K562 (cell line): ENCODE measurements around the gene SHFL. TPM values are rescaled to one million over a fixed set of nuclear protein-coding genes. Genes with fewer than 3 reads are reported as not detected.

Experiments used
- ATAC-seq: fragments of 200-7000 bp; cut with Tn5 transposase; 3 replicates; pipeline ENCODE4 v1.9.1; 2020; ENCODE audit warnings: moderate library complexity
- BruUV-seq: library from RNA; stranded (reverse); fragments of 400-500 nt; replicated peaks from 2 replicates; lab custom pipeline; 2021; lab: Mats Ljungman, UMichigan
- CTCF ChIA-PET: fragments of 300-600 bp; formaldehyde crosslinking; extraction: SDS; loops from one replicate; lab custom pipeline; 2021; ENCODE audit warnings: low intra/inter-chr PET ratio; lab: Yijun Ruan, JAX
- POLR2A ChIA-PET: fragments of 300-600, 350-650 bp; sonication (Branson Sonifier 250); formaldehyde crosslinking; extraction: SDS; loops from one replicate; lab custom pipeline; 2021; ENCODE audit warnings: antibody characterized with exemption, inconsistent platforms; lab: Yijun Ruan, JAX
- DNase-seq, 4 experiments: peaks; one replicate each; pipeline versions ENCODE4 v3.0.0 to v3.0.0-alpha.2; 2011 to 2018; ENCODE audit warnings: low spot score in 3 of 4, mixed read lengths in 3 of 4; ENCODE audit errors: extremely low read depth in 1 of 4
- FAIRE-seq: peaks from 2 replicates; lab custom pipeline; 2011; peaks lifted over from hg19 to GRCh38; lab: Jason Lieb, UNC
- H2AFZ ChIP-seq: 2 replicates; pipeline ENCODE4 v1.6.0; 2011; ENCODE audit warnings: low read depth, low read length, control low read depth, inconsistent platforms
- H3K27ac ChIP-seq: fragments of 200-600 bp; 3 replicates; pipeline ENCODE4 v1.8.0; 2011; ENCODE audit warnings: low read depth, mild to moderate bottlenecking, control low read depth, inconsistent platforms, low read length, moderate library complexity, mixed read lengths; ENCODE audit errors: extremely low read depth
- H3K27me3 ChIP-seq, 2 experiments: fragments of 300-600 bp in 1 of 2; 2 replicates in 1 of 2; 3 replicates in 1 of 2; pipeline versions ENCODE4 v1.6.0 to v1.8.0; 2011; ENCODE audit warnings: inconsistent platforms in 2 of 2, low read length in 2 of 2, mild to moderate bottlenecking in 1 of 2, mixed read lengths in 1 of 2, moderate library complexity in 1 of 2; ENCODE audit not compliant: control insufficient read depth in 2 of 2, insufficient read depth in 2 of 2
- H3K36me3 ChIP-seq: fragments of 300-600 bp; 3 replicates; pipeline ENCODE4 v1.8.0; 2011; ENCODE audit warnings: mild to moderate bottlenecking, low read length, inconsistent platforms; ENCODE audit not compliant: control insufficient read depth, insufficient read depth
- H3K4me1 ChIP-seq, 2 experiments: fragments of 200-600 bp in 1 of 2; replicated peaks in 1 of 2; 2 replicates in 1 of 2; 3 replicates in 1 of 2; pipeline versions ENCODE4 v1.5.1 to v1.8.0; 2011; ENCODE audit warnings: inconsistent platforms in 2 of 2, low read length in 2 of 2, mild to moderate bottlenecking in 1 of 2, mixed read lengths in 1 of 2, moderate library complexity in 1 of 2; ENCODE audit not compliant: control insufficient read depth in 2 of 2, insufficient read depth in 2 of 2
- H3K4me2 ChIP-seq: 2 replicates; pipeline ENCODE4 v1.6.1; 2011; ENCODE audit warnings: low read length, control low read depth, inconsistent platforms, mixed read lengths; ENCODE audit not compliant: insufficient read depth
- H3K4me3 ChIP-seq: fragments of 200-600 bp; sonication (generic), shearing (Covaris generic); 2 replicates; pipeline ENCODE4 v1.5.1; 2016; ENCODE audit warnings: control low read depth, inconsistent platforms
- H3K79me2 ChIP-seq: fragments of 200-600 bp; 3 replicates; pipeline ENCODE4 v1.8.0; 2011; ENCODE audit warnings: low read length, inconsistent platforms; ENCODE audit not compliant: control insufficient read depth, insufficient read depth
- H3K9ac ChIP-seq, 2 experiments: 2 replicates each; pipeline versions ENCODE4 v1.6.0 to v1.6.1; 2011; ENCODE audit warnings: low read depth in 2 of 2, low read length in 2 of 2, control low read depth in 1 of 2, inconsistent platforms in 1 of 2, mild to moderate bottlenecking in 1 of 2, mixed read lengths in 1 of 2; ENCODE audit not compliant: insufficient read depth in 1 of 2
- H3K9me1 ChIP-seq: one replicate; pipeline ENCODE4 v1.6.0; 2011; ENCODE audit warnings: inconsistent platforms, mild to moderate bottlenecking, low read length, moderate library complexity; ENCODE audit not compliant: control insufficient read depth, insufficient read depth
- H3K9me3 ChIP-seq: replicated peaks from 2 replicates; pipeline ENCODE4 v1.5.1; 2011; ENCODE audit warnings: low read depth, low read length, inconsistent platforms; ENCODE audit not compliant: control insufficient read depth, insufficient read depth
- H4K20me1 ChIP-seq: replicated peaks from 2 replicates; pipeline ENCODE4 v1.6.1; 2011; ENCODE audit warnings: low read length, inconsistent platforms, mixed read lengths; ENCODE audit not compliant: control insufficient read depth, insufficient read depth
- ADNP ChIP-seq: fragments of 200-800 bp; sonication (Bioruptor generic); IDR thresholded peaks from 2 replicates; pipeline ENCODE4 v1.6.1; 2016; ENCODE audit warnings: missing genetic modification characterization, missing compliant biosample characterization
- CHD1 ChIP-seq: fragments of 200-600 bp; sonication (generic); IDR thresholded peaks from one replicate; pipeline ENCODE4 v1.6.1; 2012; ENCODE audit warnings: mild to moderate bottlenecking, moderate library complexity, low read length, inconsistent platforms
- ZKSCAN8 ChIP-seq: fragments of 200-800 bp; sonication (Bioruptor generic); IDR thresholded peaks from 2 replicates; pipeline ENCODE4 v1.6.1; 2016; ENCODE audit warnings: missing genetic modification characterization, missing compliant biosample characterization
- ZNF584 ChIP-seq: fragments of 200-800 bp; sonication (Bioruptor generic); IDR thresholded peaks from 2 replicates; pipeline ENCODE4 v1.6.1; 2016; ENCODE audit warnings: low read depth, mild to moderate bottlenecking, missing genetic modification characterization, missing compliant biosample characterization
- WGBS: fragments of 100-300 bp; shearing (Covaris generic); methylation state at CpG from one replicate; pipeline ENCODE4 v1.1.6; 2016; ENCODE audit warnings: low coverage, mixed read lengths; ENCODE audit not compliant: insufficient coverage; ENCODE audit errors: missing lambda C conversion rate; 5-methylcytosine and 5-hydroxymethylcytosine counted together
- in situ Hi-C: fragments of 300-500 bp; cut with MboI; formaldehyde crosslinking; loops from 4 replicates; pipeline ENCODE4 v1.15.0; 2018; ENCODE audit warnings: inconsistent platforms, mixed read lengths
- intact Hi-C: fragments of 100-400 bp; cut with micrococcal nuclease; formaldehyde crosslinking; loops from 2 replicates; pipeline ENCODE4 v1.14.2; 2022
- polyA plus RNA-seq, 8 experiments: library from polyadenylated mRNA; depleted of rRNA in 4 of 8; stranded (reverse) in 5 of 8; unstranded in 3 of 8; fragments of >200 nt; fragmentation: Nextera tagmentation in 2 of 8; fragmentation: Illumina TruSeq in 1 of 8; extraction: Ambion mirVana in 2 of 8; extraction: Trizol in 1 of 8; gene quantifications; 2 replicates each; pipeline versions ENCODE4 v1.2.1 to v1.2.3, GENCODE V29; 2011 to 2014; ENCODE audit warnings: inconsistent platforms in 1 of 8, missing spikeins in 1 of 8
- total RNA-seq, 7 experiments: library from RNA; depleted of rRNA in 6 of 7; stranded (reverse); fragments of >200 nt in 6 of 7; fragmentation: Illumina TruSeq in 2 of 7; extraction: Trizol in 2 of 7; gene quantifications; 2 replicates each; pipeline versions ENCODE4 v1.2.1 to v1.2.3, GENCODE V29; 2011 to 2021; ENCODE audit warnings: low replicate concordance in 1 of 7
- TF ChIP-seq, protein P1 (sequence below): fragments of 250-450 bp; sonication (Bioruptor Pico); IDR thresholded peaks from 2 replicates; pipeline ENCODE4 v1.8.0; 2021; ENCODE audit warnings: moderate library complexity, mild to moderate bottlenecking, inconsistent platforms

The SHFL gene
- total and polyA plus RNA-seq, 9 of the 15 experiments (the other 6 are each of a cell fraction or from before 2014, with no cell fraction given): 1.5 to 25.7 (median 13.0) TPM

DNA sequence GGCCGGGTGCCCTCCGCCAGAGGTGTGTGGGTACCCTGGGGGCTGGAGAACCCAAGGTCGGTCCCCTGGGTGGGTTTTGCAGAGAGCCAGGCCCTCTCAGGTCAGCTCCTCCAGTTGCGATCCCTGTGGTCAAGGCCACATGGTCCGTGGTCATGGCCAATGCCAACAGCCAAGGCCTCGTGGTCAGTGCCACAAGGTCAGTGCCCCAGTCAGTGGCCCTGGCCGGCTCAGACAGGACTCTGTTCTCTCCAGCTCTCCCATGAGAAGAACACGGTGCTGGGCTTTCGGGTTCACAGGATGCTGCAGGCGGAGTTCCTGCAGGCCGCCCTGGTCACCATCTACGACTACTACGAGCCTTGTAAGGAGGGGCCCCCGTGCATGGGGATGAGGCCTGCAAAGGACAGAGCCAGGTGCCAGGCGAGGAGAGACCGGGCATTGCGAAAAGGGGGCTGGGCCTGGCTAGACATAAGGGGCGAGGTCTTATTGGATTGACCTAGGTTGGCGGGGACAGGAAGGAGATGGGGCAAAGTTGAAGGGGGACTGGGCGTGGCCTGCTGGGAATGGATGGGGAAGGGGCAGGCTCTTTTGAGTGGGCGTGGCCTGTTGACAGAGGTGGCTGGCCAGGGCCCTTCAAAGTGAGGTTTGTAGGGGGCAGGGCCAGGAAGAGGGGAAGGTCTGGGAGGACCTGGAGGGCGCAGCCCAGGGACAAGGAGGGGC, 15.2 kb upstream of the SHFL start:
- no peak overlapping the region for H3K4me3 ChIP-seq
- WGBS: 13% methylated on average over 21 of the region's 22 CpGs
- DNase-seq: peak in 3 of 4 experiments; percentile 9 to 59 (median 49)
- intact Hi-C loops: no loop called here
- H3K79me2 ChIP-seq: no peaks in the 10 kb centered on the region
- H3K27me3 ChIP-seq: peaks cover 14 to 45% of the 10 kb centered on the region in 2 experiments; a peak in 4 of 5 replicates
- H3K4me2 ChIP-seq: no peak overlapping the region
- no TSS peak for BruUV-seq
- no peak overlapping the region for H3K27ac ChIP-seq
- POLR2A ChIA-PET: interaction anchor here (0.6 to 0.9 kb wide), 2 partner anchors 12 to 14 kb away, joined by 3 to 4 read pairs; no protein-coding TSS in a partner anchor
- no peaks in the 10 kb centered on the region for H3K36me3 ChIP-seq
- FAIRE-seq: no peak
- H3K9me3 ChIP-seq: peaks cover 3% of the 10 kb centered on the region; the same call in 1 of the 2 replicates
- peaks cover 0 to 9% of the 10 kb centered on the region in 2 experiments; a peak in 1 of 5 replicates for H3K4me1 ChIP-seq
- H3K9me1 ChIP-seq: no peaks in the 10 kb centered on the region
- CTCF ChIA-PET: no interaction called here
- TF ChIP-seq ADNP (tag) (no peak), CHD1 (no peak), ZNF584 (CRISPR knock-in tag) (no peak), ZKSCAN8 (CRISPR knock-in tag) (no peak)
- TF ChIP-seq, protein P1, sequence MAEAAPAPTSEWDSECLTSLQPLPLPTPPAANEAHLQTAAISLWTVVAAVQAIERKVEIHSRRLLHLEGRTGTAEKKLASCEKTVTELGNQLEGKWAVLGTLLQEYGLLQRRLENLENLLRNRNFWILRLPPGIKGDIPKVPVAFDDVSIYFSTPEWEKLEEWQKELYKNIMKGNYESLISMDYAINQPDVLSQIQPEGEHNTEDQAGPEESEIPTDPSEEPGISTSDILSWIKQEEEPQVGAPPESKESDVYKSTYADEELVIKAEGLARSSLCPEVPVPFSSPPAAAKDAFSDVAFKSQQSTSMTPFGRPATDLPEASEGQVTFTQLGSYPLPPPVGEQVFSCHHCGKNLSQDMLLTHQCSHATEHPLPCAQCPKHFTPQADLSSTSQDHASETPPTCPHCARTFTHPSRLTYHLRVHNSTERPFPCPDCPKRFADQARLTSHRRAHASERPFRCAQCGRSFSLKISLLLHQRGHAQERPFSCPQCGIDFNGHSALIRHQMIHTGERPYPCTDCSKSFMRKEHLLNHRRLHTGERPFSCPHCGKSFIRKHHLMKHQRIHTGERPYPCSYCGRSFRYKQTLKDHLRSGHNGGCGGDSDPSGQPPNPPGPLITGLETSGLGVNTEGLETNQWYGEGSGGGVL: no peak
- TF ChIP-seq, all 486 proteins: peak for 0
- Histone ChIP-seq H4K20me1 (no peaks in the 10 kb centered on the region), H3K9ac (peak overlapping the region in 1 of 2 experiments; percentile 73; a peak in 1 of 4 replicates), H2AFZ (no peak overlapping the region)
- in situ Hi-C loops: loop anchor here (5.0 kb wide), 1 partner anchor 171 kb away; no protein-coding TSS in a partner anchor
- peak; percentile 43 for ATAC-seq
